Astrocyte (in vitro differentiated cells and primary cell): ENCODE data around the gene XIRP1.

Experiments used
- CTCF ChIP-seq: IDR thresholded peaks from 2 replicates; pipeline ENCODE4 v1.5.1; 2011; ENCODE audit warnings: low read depth, mild to moderate bottlenecking, inconsistent platforms, low read length, moderate library complexity; ENCODE audit not compliant: insufficient read depth
- EZH2 ChIP-seq: IDR thresholded peaks from 2 replicates; pipeline ENCODE4 v1.6.1; 2012; ENCODE audit warnings: mild to moderate bottlenecking, low read length, inconsistent platforms; ENCODE audit not compliant: insufficient read depth

DNA sequence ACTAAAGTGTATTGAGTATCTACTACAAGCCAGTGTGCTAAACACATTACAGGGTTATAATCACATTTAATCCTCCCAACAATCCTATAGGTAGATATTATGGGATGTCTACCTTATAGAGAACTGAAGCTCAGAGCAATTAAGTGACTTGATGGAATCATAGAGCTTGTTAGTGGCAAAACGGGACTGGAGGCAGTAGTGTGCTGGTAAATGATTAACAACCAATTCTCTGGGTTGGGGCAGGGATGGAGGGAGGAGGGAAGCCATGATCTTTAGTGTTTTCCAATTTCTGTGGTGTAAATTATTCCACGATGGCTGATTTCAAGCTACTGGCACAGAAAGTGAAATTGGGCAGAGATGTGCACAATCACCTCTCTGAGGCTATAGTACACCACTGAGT is 20.5 kb downstream of the XIRP1 start:
- TF ChIP-seq CTCF (no peak), EZH2 (no peak)
